Liver (tissue), 9 donors: Measurements from ENCODE around the gene INSIG2. TPM values are rescaled to one million over a fixed set of nuclear protein-coding genes. Genes with fewer than 3 reads are reported as not detected.

Experiments used
- DNase-seq: peaks from one replicate; pipeline ENCODE4 v3.0.0-alpha.2; 2017; ENCODE audit warnings: low spot score
- H3K27ac ChIP-seq, 2 donors: one replicate each; pipeline ENCODE4 v1.7.0; 2013; ENCODE audit warnings: inconsistent platforms in 2 of 2, low read length in 2 of 2, control low read depth in 1 of 2, low read depth in 1 of 2, mild to moderate bottlenecking in 1 of 2
- H3K27me3 ChIP-seq, 4 donors: one replicate each; pipeline versions ENCODE4 v1.6.1 to v1.7.0; 2013; ENCODE audit warnings: low read length in 3 of 4, inconsistent platforms in 1 of 4, mild to moderate bottlenecking in 1 of 4, moderate library complexity in 1 of 4; ENCODE audit not compliant: control insufficient read depth in 4 of 4, insufficient read depth in 4 of 4
- H3K36me3 ChIP-seq, 4 donors: one replicate each; pipeline versions ENCODE4 v1.6.1 to v1.7.0; 2013; ENCODE audit warnings: low read length in 3 of 4, mild to moderate bottlenecking in 3 of 4, low read depth in 1 of 4, moderate library complexity in 1 of 4; ENCODE audit not compliant: control insufficient read depth in 4 of 4, insufficient read depth in 3 of 4
- H3K4me1 ChIP-seq, 4 donors: one replicate each; pipeline versions ENCODE4 v1.6.1 to v1.7.0; 2013; ENCODE audit warnings: low read length in 3 of 4, mild to moderate bottlenecking in 3 of 4, moderate library complexity in 1 of 4; ENCODE audit not compliant: control insufficient read depth in 4 of 4, insufficient read depth in 4 of 4
- H3K4me3 ChIP-seq, 3 donors: one replicate each; pipeline versions ENCODE4 v1.6.1 to v1.7.0; 2013; ENCODE audit warnings: low read length in 3 of 3, control low read depth in 1 of 3, low read depth in 1 of 3, mild to moderate bottlenecking in 1 of 3
- H3K9ac ChIP-seq, 2 donors: one replicate each; pipeline ENCODE4 v1.7.0; 2013; ENCODE audit warnings: low read length in 2 of 2, mild to moderate bottlenecking in 2 of 2, moderate library complexity in 2 of 2, control low read depth in 1 of 2, low read depth in 1 of 2
- H3K9me3 ChIP-seq, 4 donors: one replicate each; pipeline versions ENCODE4 v1.6.1 to v1.7.0; 2013; ENCODE audit warnings: low read length in 3 of 4; ENCODE audit not compliant: control insufficient read depth in 4 of 4
- FOXA1 ChIP-seq: IDR thresholded peaks from 2 replicates; pipeline ENCODE4 v1.6.1; 2016; ENCODE audit warnings: antibody characterized with exemption
- FOXA2 ChIP-seq: IDR thresholded peaks from 2 replicates; pipeline ENCODE4 v1.6.1; 2016; ENCODE audit warnings: antibody characterized with exemption
- GABPA ChIP-seq, 2 donors: IDR thresholded peaks in 1 of 2; conservative IDR thresholded peaks in 1 of 2; 2 replicates each; pipeline ENCODE4 v1.6.1; 2016; ENCODE audit warnings: antibody characterized with exemption in 2 of 2, mild to moderate bottlenecking in 1 of 2, moderate library complexity in 1 of 2
- HNF4A ChIP-seq, 2 donors: conservative IDR thresholded peaks; 2 replicates each; pipeline ENCODE4 v1.6.1; 2016; ENCODE audit warnings: antibody characterized with exemption in 2 of 2, mild to moderate bottlenecking in 2 of 2
- HNF4G ChIP-seq: IDR thresholded peaks from 2 replicates; pipeline ENCODE4 v1.6.1; 2016; ENCODE audit warnings: antibody characterized with exemption
- JUND ChIP-seq, 2 donors: IDR thresholded peaks; 2 replicates each; pipeline ENCODE4 v1.6.1; 2016; ENCODE audit warnings: antibody characterized with exemption in 2 of 2
- NR2F2 ChIP-seq: IDR thresholded peaks from 2 replicates; pipeline ENCODE4 v1.6.1; 2016; ENCODE audit warnings: antibody characterized with exemption
- RAD21 ChIP-seq, 2 donors: IDR thresholded peaks; 2 replicates each; pipeline ENCODE4 v1.6.1; 2016; ENCODE audit warnings: antibody characterized with exemption in 2 of 2, mild to moderate bottlenecking in 2 of 2
- RXRA ChIP-seq, 2 donors: IDR thresholded peaks; 2 replicates each; pipeline ENCODE4 v1.6.1; 2017 to 2018; ENCODE audit warnings: antibody characterized with exemption in 2 of 2, mild to moderate bottlenecking in 1 of 2
- SP1 ChIP-seq: IDR thresholded peaks from 2 replicates; pipeline ENCODE4 v1.6.1; 2018; ENCODE audit warnings: antibody characterized with exemption, mild to moderate bottlenecking
- TAF1 ChIP-seq: conservative IDR thresholded peaks from 2 replicates; pipeline ENCODE4 v1.6.1; 2016; ENCODE audit warnings: antibody characterized with exemption, mild to moderate bottlenecking
- YY1 ChIP-seq: IDR thresholded peaks from 2 replicates; pipeline ENCODE4 v1.6.1; 2016; ENCODE audit warnings: antibody characterized with exemption, mild to moderate bottlenecking
- WGBS: extraction: QIAGEN DNeasy Blood & Tissue Kit; methylation state at CpG from one replicate; pipeline ENCODE4 v1.1.7; 2013; 5-methylcytosine and 5-hydroxymethylcytosine counted together
- polyA plus RNA-seq, 2 donors: library from polyadenylated mRNA; stranded (reverse) in 1 of 2; unstranded in 1 of 2; fragments of 200-250 nt in 1 of 2; fragments of >200 nt in 1 of 2; fragmentation: Nextera tagmentation in 1 of 2; extraction: Ambion mirVana in 1 of 2; gene quantifications; one replicate each; pipeline versions ENCODE4 v1.2.1 to v1.2.3, GENCODE V29; 2013 to 2015
- total RNA-seq, 2 donors: library from RNA; depleted of rRNA; stranded (reverse); fragments of >200 nt; gene quantifications; one replicate each; pipeline ENCODE4 v1.2.3, GENCODE V29; 2014
- TF ChIP-seq, protein P1 (sequence below): fragments of 150-350 bp; IDR thresholded peaks from 2 replicates; pipeline ENCODE4 v1.5.1; 2017; ENCODE audit warnings: improper control_type of control experiment, low read depth, low read length; ENCODE audit not compliant: missing input control
- TF ChIP-seq, protein P2 (sequence below): IDR thresholded peaks from 2 replicates; pipeline ENCODE4 v1.6.1; 2016; ENCODE audit warnings: antibody characterized with exemption, mild to moderate bottlenecking
- TF ChIP-seq, protein P3 (sequence below): IDR thresholded peaks from 2 replicates; pipeline ENCODE4 v1.6.1; 2016; ENCODE audit warnings: antibody characterized with exemption
- TF ChIP-seq, protein P4 (sequence below): IDR thresholded peaks from 2 replicates; pipeline ENCODE4 v1.6.1; 2016; ENCODE audit warnings: antibody characterized with exemption
- TF ChIP-seq, protein P5 (sequence below): IDR thresholded peaks from 2 replicates; pipeline ENCODE4 v1.6.1; 2016; ENCODE audit warnings: antibody characterized with exemption
- donor health status: healthy.
- donor health status: healthy.
- donor health status: healthy.
- donor health status: healthy.
- donor health status: healthy.

Gene INSIG2
- total and polyA plus RNA-seq, 4 donors = 11.3 to 18.5 (median 15.6) TPM

DNA sequence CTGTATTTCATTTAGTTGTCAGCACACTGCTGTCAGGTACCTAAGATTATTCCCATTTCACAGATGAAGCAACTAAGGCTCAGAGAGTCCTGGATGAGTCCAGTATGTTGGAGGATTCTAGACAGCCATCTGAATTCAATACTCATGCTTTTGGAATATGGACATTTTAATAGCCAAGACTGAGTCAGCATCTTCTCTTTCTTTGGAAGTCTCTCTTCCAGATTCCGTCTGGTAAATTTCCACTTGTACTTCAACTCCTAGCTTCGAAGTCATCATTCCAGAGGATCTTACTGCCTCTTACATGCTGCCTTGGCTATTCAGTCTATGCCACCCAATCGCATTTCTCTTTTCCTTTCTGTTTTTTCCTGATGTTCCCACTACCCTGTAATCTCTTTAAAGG lies 40.6 kb downstream of the INSIG2 start:
- DNase-seq = no peak
- Histone ChIP-seq H3K27ac (no peak overlapping the region), H3K4me3 (no peak overlapping the region), H3K9me3 (no peaks in the 10 kb centered on the region), H3K36me3 (no peaks in the 10 kb centered on the region), H3K4me1 (peaks cover 0 to under 1% (median 0%) of the 10 kb centered on the region in 4 donors), H3K27me3 (no peaks in the 10 kb centered on the region), H3K9ac (no peak overlapping the region)
- TF ChIP-seq RXRA (IDR thresholded peaks at IDR 0.05) = no peak
- TF ChIP-seq JUND (IDR thresholded peaks at IDR 0.05) = no peak
- no peak for TF ChIP-seq YY1
- no peak for TF ChIP-seq SP1
- TF ChIP-seq, protein P1, sequence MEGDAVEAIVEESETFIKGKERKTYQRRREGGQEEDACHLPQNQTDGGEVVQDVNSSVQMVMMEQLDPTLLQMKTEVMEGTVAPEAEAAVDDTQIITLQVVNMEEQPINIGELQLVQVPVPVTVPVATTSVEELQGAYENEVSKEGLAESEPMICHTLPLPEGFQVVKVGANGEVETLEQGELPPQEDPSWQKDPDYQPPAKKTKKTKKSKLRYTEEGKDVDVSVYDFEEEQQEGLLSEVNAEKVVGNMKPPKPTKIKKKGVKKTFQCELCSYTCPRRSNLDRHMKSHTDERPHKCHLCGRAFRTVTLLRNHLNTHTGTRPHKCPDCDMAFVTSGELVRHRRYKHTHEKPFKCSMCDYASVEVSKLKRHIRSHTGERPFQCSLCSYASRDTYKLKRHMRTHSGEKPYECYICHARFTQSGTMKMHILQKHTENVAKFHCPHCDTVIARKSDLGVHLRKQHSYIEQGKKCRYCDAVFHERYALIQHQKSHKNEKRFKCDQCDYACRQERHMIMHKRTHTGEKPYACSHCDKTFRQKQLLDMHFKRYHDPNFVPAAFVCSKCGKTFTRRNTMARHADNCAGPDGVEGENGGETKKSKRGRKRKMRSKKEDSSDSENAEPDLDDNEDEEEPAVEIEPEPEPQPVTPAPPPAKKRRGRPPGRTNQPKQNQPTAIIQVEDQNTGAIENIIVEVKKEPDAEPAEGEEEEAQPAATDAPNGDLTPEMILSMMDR = no peak
- 89% methylated on average over 3 of the region's 3 CpGs for WGBS

DNA sequence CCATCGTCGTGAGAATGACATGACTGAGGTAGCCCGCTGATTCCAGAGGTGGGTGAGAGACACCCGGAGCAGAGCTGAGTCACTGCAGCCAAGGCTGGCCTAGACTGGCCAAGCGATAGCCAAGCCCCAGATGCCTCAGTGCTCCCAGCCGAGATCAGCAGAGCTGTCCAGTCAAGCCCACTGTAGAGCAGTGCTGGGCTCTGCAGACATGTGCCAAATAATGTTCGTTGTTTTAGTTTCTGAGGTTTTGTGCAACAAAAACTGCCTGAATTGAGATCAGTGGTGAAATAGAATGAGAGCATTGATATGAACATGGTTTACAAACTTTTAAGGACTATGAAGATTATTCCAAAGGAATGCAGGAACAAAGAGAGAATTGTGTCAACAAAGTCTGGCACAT lies 42.1 kb downstream of the INSIG2 start:
- no peak for DNase-seq
- H3K36me3 ChIP-seq = no peaks in the 10 kb centered on the region
- TF ChIP-seq TAF1 = no peak
- no peak for TF ChIP-seq FOXA1
- TF ChIP-seq, protein P2, sequence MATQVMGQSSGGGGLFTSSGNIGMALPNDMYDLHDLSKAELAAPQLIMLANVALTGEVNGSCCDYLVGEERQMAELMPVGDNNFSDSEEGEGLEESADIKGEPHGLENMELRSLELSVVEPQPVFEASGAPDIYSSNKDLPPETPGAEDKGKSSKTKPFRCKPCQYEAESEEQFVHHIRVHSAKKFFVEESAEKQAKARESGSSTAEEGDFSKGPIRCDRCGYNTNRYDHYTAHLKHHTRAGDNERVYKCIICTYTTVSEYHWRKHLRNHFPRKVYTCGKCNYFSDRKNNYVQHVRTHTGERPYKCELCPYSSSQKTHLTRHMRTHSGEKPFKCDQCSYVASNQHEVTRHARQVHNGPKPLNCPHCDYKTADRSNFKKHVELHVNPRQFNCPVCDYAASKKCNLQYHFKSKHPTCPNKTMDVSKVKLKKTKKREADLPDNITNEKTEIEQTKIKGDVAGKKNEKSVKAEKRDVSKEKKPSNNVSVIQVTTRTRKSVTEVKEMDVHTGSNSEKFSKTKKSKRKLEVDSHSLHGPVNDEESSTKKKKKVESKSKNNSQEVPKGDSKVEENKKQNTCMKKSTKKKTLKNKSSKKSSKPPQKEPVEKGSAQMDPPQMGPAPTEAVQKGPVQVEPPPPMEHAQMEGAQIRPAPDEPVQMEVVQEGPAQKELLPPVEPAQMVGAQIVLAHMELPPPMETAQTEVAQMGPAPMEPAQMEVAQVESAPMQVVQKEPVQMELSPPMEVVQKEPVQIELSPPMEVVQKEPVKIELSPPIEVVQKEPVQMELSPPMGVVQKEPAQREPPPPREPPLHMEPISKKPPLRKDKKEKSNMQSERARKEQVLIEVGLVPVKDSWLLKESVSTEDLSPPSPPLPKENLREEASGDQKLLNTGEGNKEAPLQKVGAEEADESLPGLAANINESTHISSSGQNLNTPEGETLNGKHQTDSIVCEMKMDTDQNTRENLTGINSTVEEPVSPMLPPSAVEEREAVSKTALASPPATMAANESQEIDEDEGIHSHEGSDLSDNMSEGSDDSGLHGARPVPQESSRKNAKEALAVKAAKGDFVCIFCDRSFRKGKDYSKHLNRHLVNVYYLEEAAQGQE = no peak
- no peak for TF ChIP-seq YY1
- TF ChIP-seq HNF4G = no peak
- TF ChIP-seq, protein P1 = no peak
- TF ChIP-seq JUND (IDR thresholded peaks at IDR 0.05) = no peak
- TF ChIP-seq HNF4A (conservative IDR thresholded peaks at IDR 0.05) = no peak
- no peak for TF ChIP-seq GABPA (IDR thresholded peaks at IDR 0.05 in 1 of 2, conservative IDR thresholded peaks at IDR 0.05 in 1 of 2)
- no peak for TF ChIP-seq RXRA (IDR thresholded peaks at IDR 0.05)
- TF ChIP-seq SP1 = no peak
- TF ChIP-seq RAD21 (IDR thresholded peaks at IDR 0.05) = no peak
- no peak for TF ChIP-seq NR2F2
- TF ChIP-seq, protein P3, sequence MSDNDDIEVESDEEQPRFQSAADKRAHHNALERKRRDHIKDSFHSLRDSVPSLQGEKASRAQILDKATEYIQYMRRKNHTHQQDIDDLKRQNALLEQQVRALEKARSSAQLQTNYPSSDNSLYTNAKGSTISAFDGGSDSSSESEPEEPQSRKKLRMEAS = no peak
- no peak for TF ChIP-seq FOXA2
- TF ChIP-seq, protein P4, sequence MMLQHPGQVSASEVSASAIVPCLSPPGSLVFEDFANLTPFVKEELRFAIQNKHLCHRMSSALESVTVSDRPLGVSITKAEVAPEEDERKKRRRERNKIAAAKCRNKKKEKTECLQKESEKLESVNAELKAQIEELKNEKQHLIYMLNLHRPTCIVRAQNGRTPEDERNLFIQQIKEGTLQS = no peak
- TF ChIP-seq, protein P5, sequence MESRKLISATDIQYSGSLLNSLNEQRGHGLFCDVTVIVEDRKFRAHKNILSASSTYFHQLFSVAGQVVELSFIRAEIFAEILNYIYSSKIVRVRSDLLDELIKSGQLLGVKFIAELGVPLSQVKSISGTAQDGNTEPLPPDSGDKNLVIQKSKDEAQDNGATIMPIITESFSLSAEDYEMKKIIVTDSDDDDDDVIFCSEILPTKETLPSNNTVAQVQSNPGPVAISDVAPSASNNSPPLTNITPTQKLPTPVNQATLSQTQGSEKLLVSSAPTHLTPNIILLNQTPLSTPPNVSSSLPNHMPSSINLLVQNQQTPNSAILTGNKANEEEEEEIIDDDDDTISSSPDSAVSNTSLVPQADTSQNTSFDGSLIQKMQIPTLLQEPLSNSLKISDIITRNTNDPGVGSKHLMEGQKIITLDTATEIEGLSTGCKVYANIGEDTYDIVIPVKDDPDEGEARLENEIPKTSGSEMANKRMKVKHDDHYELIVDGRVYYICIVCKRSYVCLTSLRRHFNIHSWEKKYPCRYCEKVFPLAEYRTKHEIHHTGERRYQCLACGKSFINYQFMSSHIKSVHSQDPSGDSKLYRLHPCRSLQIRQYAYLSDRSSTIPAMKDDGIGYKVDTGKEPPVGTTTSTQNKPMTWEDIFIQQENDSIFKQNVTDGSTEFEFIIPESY = no peak
- no peak overlapping the region for H3K27ac ChIP-seq
- no peak overlapping the region for H3K9ac ChIP-seq
- WGBS = 96% methylated on average over 7 of the region's 7 CpGs
- no peaks in the 10 kb centered on the region for H3K27me3 ChIP-seq
- no peak overlapping the region for H3K4me3 ChIP-seq
- H3K4me1 ChIP-seq = no peaks in the 10 kb centered on the region
- H3K9me3 ChIP-seq = no peaks in the 10 kb centered on the region
